GM23248 (cell line): ENCODE results near the gene CDH22.

ENCODE experiments used
- EZH2 ChIP-seq: fragments of 200-600 bp; sonication (generic); IDR thresholded peaks from 2 replicates; pipeline ENCODE4 v1.6.1; 2018; ENCODE audit warnings: antibody characterized with exemption, mild to moderate bottlenecking; ENCODE audit not compliant: insufficient read depth, poor library complexity, severe bottlenecking
- EZH2phosphoT487 ChIP-seq: fragments of 200-600 bp; sonication (generic); IDR thresholded peaks from 2 replicates; pipeline ENCODE4 v1.6.1; 2018; ENCODE audit warnings: antibody characterized with exemption, moderate library complexity, mild to moderate bottlenecking, low read depth; ENCODE audit not compliant: insufficient read depth

DNA sequence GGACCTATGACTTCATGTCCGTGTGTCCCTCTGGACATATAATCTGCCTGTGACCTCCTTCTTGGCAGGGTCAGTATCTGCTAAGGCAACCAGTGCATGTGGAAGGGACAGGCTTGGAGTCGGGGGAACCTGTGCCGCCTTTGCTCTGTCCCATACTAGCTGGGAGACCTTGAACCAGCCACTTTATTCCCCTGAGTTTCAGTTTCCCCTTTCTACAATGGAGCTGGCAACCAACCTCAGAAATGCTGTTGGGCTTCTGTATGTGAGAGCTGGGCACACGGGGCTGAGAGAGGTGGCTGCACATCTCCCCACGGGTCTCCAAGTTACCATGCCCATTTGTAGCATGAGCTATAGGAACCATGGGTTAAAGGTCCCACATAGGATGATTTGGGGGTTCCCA is 136.4 kb downstream of the CDH22 start:
- TF ChIP-seq EZH2phosphoT487 (no peak), EZH2 (no peak)
